ENCODE measurements around the gene DISP2.

GRCh38 chr15:40317580-40317979 lies 40.4 kb upstream of the DISP2 start:
- TF ChIP-seq PATZ1 (CRISPR knock-in tag; IDR thresholded peaks at IDR 0.05; ENCODE audit: borderline replicate concordance) = no peak
- no peak for TF ChIP-seq PPARA (CRISPR knock-in tag; IDR thresholded peaks at IDR 0.05; ENCODE audit: borderline replicate concordance)
- TF ChIP-seq TCF4 (CRISPR knock-in tag; IDR thresholded peaks at IDR 0.05; ENCODE audit: borderline replicate concordance) = no peak
- no peak for TF ChIP-seq ZFP30 (CRISPR knock-in tag; IDR thresholded peaks at IDR 0.05)
- no peak for TF ChIP-seq GLIS3 (CRISPR knock-in tag; IDR thresholded peaks at IDR 0.05)
- no peak for TF ChIP-seq POU6F1 (CRISPR knock-in tag; IDR thresholded peaks at IDR 0.05; ENCODE audit: borderline replicate concordance, low read depth)
- TF ChIP-seq ARNTL (CRISPR knock-in tag; IDR thresholded peaks at IDR 0.05; ENCODE audit: borderline replicate concordance, low read depth) = no peak
- TF ChIP-seq ZNF70 (CRISPR knock-in tag; IDR thresholded peaks at IDR 0.05) = no peak

Measured in SK-N-SH treated with all-trans-retinoic acid at 6 μM for 48 hours (cell line).